Measurements from ENCODE around the gene ERP44.
"Not testable (repeated sequence)": the region's sequence is repeated elsewhere in the genome, so short reads cannot be mapped to it uniquely, and the experiment has no call there.

ERP44 gene

DNA sequence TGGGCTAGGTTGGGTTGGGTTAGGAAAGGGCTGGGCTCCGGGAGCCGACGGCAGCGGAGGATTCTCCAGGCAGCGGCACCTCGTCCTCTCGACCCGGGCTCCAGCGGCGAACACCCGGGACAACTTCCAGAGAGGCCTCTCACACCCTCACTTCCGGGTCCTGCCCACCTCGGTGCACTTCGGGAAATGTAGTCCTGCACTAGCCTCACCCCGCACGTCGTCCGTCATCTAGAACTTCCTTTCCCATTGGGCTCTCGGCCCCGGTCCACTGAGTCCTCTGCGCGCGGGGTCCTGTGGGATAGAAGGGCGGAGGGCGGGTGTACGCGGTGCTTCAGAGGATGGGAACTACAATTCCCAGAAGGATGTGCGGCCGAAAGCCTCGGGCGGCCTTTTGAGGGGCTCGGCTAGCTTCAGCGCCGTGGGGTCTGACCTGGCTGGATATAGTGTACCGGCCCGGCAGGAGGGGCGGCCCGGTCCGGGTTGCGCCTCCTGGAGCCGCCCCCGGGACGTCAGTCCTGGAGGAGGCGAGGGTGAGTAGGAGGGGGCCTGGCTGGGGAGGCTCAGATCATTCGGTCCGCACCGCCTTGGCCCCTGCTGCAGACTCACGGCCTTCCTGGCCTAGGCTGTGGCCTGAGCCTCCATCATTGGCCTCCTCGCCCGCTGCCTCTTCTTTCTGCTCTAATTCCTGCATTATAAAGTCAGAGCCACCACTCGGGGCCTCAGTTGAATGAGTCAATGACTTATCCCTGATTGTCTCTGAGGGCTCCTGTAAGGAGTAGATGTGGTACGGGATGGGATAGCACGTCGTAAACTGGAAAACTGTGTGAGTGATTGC, at the start of gene ERP44, which contains the start of gene INVS:
ERP44 (minus strand) TSS at position 114 of the 835 bp plus-strand sequence. CDS start 160 bp downstream, outside the sequence.
INVS (plus strand) TSS at position 357 of the 835 bp plus-strand sequence. CDS start 5,279 bp downstream, outside the sequence.
- peak; percentile 95 for DNase-seq (ENCODE audit: low read depth)

DNA sequence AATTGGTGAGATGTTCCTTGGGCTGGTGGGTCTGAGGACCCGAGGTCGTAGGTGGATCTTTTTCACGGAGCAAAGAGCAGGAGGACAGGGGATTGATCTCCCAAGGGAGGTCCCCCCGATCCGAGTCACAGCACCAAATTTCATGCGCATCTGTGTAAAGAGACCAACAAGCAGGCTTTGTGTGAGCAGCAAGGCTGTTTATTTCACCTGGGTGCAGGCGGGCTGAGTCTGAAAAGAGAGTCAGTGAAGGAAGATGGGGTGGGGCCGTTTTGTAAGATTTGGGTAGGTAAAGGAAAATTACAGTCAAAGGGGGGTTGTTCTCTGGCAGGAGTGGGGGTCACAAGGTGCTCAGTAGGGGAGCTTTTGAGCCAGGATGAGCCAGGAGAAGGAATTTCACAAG, 47.2 kb upstream of the ERP44 start:
- DNase-seq (ENCODE audit: low read depth), result not testable (repeated sequence)

DNA sequence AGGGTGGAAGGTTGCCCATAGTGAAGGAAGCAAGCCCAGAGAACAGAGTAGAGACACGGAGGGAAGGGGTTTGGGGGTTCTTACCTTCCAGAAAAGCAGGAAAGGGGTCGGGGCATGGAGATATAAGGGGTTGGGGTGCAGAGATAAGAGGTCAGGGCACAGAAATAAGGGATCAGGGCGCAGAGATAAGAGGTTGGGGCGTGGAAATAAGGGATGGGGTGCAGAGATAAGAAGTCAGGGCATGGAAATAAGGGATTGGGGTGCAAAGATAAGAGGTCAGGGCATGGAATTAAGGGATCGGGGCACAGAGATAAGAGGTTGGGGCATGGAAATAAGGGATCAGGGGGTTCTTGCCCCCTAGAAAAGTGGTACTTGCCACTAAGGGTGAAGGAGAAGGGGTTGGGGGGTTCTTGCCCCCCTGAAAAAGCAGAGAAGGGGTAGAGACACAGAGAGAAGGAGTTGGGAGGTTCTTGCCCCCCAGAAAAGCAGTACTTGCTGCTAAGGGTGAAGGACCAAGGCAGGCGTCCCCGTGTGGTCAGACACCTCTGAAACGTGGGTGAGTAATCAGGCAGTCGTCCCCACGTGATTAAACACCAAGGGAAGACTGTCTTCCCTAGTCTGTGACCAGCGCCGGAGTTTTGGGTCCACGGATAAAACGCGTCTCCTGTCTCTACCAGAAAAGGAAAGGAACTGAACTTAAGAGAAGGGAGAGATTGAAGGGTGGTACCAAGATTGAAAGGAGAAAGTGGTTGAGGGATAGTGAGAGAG, 46.6 kb upstream of the ERP44 start:
- not testable (repeated sequence) for DNase-seq (ENCODE audit: low read depth)

DNA sequence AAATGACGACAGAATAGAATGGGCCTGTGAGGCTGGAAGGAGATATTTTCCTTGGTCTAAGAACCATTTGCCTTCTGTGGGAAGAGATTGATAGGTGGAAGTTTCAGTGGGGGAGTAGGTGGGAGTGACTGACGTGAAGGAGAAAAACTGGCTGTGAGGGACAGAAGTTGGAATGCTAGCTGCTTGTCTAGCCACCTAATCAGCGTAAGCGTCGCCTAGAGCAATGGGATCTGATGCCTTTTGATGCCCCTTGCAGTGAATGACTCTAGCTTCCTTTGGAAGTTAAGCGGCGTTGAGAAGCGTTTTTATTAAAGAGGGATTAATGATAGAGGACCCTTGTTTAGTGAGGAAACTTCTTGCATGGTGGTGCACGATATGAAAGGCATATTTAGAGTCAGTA, 43.1 kb upstream of the ERP44 start:
- DNase-seq (ENCODE audit: low read depth), result not testable (repeated sequence)

DNA sequence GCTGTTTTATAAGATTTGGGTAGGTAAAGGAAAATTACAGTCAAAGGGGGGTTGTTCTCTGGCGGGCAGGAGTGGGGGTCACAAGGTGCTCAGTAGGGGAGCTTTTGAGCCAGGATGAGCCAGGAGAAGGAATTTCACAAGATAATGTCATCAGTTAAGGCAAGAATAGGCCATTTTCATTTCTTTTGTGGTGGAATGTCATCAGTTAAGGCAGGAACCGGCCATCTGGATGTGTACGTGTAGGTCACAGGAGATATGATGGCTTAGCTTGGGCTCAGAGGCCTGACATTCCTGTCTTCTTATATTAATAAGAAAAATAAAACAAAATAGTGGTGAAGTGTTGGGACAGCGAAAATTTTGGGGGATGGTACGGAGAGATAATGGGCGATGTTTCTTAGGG, 41.5 kb upstream of the ERP44 start:
- DNase-seq (ENCODE audit: low read depth), result not testable (repeated sequence)

DNA sequence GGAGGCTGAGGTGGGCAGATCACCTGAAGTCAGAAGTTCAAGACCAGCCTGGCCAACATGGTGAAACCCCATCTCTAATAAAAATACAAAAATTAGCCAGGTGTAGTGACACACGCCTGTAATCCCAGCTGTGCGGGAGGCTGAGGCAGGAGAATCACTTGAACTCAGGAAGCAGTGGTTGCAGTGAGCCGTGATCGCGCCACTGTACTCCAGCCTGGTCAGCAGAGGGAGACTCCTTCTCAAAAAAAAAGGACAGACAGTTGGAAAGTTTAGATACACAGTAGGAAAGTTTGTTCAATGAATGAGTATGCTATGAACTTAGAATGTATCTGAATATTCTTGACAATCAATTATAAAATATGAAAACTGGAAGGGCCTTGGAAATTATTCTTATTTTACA, 38.0 kb upstream of the ERP44 start:
- not testable (repeated sequence) for DNase-seq (ENCODE audit: low read depth)

DNA sequence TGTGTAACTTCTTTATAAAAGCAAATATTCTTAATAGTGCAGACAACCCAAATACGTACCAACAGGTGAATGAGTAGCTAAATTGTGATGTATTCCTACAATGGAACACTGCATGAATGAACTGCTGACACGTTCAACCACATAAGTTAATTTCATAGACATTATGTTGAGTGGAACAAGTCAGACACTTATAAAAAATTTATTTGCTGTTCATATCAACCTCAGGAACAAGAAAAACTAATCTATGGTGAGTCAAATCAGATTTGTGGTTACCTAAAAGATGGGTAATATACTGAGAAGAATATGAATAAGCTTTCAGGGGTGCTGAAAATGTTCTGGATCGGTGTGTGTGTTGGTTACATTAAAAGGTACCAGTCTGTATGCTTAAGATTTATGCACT, 35.9 kb upstream of the ERP44 start:
- no peak for DNase-seq (ENCODE audit: low read depth)

DNA sequence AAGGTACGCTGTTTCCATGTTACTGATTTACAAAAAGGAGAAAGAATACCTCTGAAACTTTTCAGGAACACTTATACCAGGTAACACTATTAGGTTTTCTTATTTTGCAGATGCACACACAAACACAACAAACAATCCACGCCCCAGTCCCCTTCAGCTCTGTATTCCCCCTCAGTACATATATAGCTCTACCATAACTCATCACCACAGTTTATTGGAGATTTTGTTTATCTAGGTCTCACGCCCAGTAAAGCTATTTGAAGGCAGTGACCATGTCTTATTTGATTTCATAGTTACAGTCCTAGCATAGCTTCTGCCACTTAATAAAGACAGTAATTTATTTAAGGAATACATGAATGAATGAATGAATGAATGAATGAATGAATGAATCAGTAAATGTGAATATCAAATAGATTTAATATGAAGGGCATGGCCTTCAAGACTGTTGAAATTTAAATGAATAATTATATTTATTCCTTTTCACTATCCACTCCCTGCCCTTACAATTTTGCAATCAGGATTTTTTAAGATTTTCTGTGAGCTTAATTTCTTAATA, 33.2 kb upstream of the ERP44 start:
- no peak for DNase-seq (ENCODE audit: low read depth)

DNA sequence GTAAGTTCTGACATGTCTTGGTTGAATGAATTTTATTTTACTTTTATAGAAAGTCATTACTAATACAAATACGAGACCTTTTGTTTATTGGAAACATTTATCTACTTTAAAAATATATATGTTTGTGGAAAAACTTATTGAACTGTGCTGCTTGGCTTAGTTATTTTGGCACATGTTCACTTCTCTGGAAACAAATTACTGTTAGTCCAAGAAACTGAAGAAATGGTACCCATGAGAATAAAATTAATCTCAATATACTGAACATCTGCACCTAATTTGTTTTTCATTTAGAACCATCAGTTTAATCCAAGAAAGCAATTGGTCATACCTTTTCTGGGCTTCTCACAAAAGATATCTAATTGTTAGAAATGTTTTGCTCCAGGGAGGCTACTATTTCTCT, 32.4 kb upstream of the ERP44 start:
- no peak for DNase-seq (ENCODE audit: low read depth)

DNA sequence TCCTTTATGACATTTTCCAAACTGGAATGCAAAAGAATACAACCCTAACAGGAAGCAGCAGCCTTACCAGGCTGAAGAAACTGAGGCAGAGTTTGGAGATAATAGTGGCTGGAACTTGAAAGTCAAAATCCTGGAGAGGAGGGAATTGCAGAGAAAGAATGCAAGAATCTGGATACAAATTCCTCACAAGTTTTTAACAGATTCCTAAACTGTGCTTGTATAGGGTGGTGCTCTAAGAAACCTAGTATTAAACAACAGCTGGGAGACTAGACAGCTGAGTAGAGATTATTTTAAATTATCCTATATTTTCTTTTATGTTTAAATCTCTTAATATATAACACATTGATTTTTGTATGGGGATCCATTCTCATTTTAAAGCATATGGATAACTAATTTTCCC, 31.0 kb upstream of the ERP44 start:
- no peak for DNase-seq (ENCODE audit: low read depth)

DNA sequence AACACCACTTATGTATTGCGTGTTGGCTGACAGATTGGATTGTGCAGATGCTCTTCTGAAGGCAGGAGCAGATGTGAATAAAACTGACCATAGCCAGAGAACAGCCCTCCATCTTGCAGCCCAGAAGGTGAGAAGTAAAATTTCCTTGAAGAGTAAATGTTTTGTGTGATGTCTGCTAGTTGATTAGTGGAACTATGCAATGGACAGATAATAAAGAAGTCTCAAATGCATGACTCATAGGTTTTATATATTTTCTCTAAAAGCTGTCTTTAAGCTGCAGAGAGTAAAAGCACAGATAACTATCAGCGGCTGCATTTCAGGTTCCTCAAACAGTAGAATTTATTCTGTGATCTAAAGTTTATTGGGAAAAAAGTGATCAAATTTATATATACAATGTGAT, 27.6 kb upstream of the ERP44 start:
- no peak for DNase-seq (ENCODE audit: low read depth)

DNA sequence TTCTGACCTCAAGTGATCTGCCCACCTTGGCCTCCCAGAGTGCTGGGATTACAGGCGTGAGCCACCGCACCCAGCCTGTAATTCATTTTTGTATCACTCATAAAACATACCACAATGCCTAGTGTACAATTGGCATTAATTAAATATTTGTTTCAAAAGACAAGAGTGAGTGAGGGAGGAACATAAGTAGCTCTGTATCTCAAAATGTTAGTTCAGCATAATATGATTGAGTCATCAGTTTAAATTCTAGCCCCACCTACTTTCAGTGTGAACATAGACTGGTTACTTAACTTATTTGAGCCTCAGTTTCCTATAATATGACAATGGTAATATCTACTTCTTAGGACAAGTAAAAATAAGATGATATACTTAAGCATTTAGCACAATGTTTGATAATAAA, 27.1 kb upstream of the ERP44 start:
- no peak for DNase-seq (ENCODE audit: low read depth)

DNA sequence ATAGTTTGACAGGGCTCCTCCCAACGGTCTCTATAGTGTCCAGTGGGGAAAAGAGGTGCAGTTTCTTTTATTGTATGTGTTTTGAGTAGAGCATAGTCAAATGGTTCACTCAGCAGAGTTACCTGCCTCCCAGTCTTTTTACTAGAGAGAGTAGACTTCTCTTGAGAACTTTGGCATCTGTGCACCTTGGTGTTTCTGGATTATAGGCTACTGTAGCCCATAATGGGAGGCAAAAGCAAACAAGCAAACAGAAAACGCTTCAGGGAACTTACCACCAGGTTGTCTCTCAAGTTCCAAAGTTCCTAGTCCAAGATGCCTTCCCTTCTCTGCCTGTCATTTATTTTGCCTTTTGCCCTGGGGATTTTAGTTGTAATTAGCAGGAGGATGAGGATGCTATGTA, 26.4 kb upstream of the ERP44 start:
- no peak for DNase-seq (ENCODE audit: low read depth)

DNA sequence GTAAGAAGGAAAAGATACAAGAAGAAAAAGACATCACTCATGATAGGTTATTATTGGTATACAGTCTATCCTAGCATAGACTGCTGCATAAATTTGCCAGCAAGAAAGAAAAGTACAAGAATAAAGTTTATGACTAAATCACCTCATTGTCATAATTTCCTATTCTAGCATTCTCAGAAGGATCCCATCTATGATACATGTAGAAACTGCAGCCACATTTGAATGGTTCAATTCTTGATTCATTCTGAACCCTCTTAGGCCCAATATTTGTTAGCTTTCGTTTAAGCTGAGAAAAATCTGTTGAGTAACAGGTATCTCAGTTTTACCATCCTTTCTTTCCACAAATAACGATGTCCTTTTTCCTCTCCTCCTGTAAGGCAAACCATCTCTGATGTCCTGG, 21.5 kb upstream of the ERP44 start:
- DNase-seq (ENCODE audit: low read depth), result no peak

DNA sequence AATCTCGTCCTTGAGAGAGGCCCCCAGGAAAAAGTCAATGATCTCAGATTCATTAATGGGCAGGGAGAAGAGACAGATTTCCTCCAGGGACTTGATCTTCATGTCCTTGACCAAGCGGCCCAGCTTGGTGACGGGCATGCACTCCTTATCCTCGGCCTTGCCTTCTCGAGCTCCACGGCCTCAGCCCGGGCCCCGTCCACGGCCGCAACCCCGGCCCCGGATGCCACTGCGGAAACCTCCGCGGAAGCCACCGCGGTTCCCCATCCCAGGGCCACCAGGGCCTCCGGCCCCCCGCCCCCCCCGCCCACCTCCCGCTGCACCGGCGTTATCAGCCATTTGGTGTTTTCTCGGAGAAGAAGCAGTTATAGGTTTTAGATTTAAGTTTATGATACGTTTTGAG, 18.5 kb upstream of the ERP44 start:
- DNase-seq (ENCODE audit: low read depth), result no peak

DNA sequence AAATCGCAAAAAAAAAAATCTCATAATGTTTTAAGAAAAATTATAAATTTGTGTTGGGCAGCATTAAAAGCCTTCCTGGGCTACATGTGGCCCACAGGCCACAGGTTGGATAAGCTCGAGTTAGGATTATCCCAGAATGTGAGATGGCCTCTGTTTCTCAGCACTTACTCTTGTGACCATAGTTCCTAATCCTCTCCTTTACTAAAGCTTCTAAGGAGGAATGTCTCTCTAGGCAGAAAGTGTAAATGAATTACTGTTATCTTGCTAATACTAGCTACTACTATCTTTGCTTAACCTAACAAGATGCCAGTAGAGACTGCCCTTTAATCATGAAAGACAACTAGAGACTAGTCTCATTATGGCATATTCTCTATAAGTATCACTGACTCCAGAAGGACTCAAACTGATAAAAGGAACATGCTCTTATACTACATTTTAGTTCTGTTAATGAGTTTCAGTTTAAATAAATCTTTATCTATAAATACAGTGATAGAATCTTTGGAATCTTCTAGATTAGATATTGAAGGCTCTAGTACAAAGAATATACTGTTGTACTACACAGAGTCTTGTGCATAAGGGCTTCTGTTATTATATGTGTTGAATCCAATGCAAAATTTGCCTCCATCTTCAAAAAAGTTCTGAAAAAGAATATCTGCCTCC, 14.0 kb upstream of the ERP44 start:
- DNase-seq (ENCODE audit: low read depth), result no peak

DNA sequence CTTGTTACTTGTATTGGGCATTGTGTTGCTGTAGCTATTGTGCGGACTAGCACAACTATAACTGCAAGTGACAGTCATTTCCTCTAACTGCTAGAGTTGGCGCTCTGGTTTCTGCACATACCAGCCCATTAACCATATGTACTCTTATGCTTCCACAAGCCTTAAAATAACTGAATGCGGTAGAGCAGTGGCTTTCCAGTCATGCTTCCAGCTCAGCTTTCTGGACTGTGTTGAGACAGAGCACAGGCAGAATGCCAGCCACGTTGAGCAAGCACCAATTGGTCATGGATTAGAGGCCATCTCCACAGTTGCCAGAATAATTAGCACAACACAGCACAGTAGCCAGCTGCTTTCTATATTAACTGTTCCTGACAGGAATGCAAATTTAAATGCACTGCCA, 12.4 kb upstream of the ERP44 start:
- peak; percentile 94 for DNase-seq (ENCODE audit: low read depth)

DNA sequence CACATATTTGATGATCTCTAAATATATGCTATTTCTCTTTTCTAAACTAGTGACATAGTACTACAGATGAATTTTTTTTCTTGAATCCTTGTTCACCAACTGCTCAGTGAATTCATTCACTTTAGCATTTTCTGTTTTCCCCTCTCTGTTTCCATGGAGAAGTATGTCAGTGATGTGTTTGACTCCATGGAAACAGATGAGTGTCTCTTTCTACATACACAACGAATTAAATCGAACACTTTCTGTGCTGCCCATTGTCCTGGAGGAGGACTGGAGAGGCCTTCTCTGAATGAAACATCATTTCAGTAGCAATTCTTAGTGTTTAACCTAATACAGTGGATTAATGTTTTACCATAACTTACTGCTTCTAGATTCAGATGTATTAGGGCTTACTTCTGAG, 9.8 kb upstream of the ERP44 start:
- DNase-seq (ENCODE audit: low read depth), result no peak

DNA sequence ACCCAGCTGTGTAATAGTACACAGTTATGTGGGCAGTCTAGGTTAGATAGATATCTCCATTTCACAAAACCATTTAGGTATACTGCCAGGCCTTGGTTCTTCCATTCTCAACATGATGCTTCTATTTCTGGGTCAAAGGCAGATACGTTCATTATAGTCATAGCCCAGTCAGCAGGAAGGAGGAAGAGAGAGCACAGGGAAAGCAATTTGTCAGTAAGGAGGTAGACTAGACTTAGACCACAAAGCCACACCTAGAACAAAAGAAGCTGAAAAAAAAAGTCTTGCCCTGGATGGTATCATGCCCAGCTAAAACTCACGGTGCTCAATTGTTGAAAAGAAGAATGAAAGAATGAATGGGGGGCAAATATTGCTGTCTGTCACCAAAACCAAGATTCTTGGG, 7.8 kb upstream of the ERP44 start:
- no peak for DNase-seq (ENCODE audit: low read depth)

DNA sequence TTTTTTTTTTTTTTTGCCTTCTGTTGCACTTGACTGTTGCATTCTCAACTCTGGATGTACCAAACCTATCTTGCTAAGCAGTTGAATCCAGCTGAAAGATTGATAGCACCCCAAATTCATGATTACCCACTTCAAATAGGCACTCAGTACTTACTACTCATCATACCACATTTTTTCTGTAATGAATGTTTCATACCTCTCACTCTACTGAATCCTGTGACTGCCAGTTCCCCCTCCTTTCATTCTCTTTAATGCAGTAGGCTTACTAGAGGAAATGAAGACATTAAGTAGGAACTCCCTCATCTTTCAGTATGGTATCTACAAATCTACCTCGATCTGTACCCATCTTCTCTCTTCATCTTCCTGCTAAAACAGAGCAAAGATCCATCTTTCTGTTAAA, 7.1 kb upstream of the ERP44 start:
- DNase-seq (ENCODE audit: low read depth), result no peak

DNA sequence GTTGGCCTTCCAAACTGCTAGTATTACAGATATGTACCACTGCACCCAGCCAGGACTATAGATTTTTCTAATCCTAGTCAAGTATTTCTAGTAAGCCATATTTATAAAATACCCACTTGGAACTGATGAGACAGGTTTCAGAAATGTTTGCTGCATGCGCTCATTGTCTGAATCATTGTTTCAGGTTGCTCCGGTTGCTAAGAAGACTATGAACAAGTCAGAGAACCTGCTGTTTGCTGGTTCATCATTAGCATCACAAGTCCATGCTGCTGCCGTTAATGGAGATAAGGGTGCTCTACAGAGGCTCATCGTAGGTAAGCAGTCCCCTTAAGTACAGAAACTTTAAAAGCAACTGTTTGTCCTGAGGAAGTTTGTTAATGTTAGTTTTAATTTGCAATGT, 5.5 kb upstream of the ERP44 start:
- DNase-seq (ENCODE audit: low read depth), result no peak

DNA sequence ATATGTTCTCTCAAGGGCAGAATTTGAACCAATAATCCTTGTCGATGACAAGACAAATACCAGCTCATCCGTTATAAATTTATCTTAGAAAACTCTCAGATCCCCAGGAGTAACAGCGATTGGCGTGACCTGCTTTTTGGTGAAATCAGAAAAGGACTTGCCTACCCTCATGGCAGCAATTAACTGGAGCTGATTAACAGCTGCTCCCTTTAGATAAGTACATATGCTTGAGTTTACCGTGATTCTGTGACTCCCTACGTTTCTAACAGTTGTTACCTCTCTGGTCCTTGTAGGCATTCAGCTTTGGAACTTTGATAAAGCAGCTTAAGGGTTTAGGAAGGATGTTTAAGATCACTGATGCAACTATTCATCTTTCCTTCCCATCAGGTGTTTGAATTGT, 2.8 kb upstream of the ERP44 start:
- DNase-seq (ENCODE audit: low read depth), result no peak
